Kidney (tissue), 14 donors: ENCODE data around the gene HNRNPH3. TPM values are rescaled to one million over a fixed set of nuclear protein-coding genes. Genes with fewer than 3 reads are reported as not detected.
A peak's percentile ranks its signal among the peaks of the same experiment; 100 is the strongest.

Experiments used
- DNase-seq, 5 donors: peaks; one replicate each; pipeline ENCODE4 v3.0.0-alpha.2; 2013 to 2020
- FAIRE-seq: peaks from 2 replicates; lab custom pipeline; 2012; peaks lifted over from hg19 to GRCh38; lab: Jason Lieb, UNC
- H3K27ac ChIP-seq, 2 donors: one replicate each; pipeline ENCODE4 v1.7.0; 2013; ENCODE audit warnings: low read depth in 2 of 2, low read length in 2 of 2, inconsistent platforms in 1 of 2
- H3K27me3 ChIP-seq: one replicate; pipeline ENCODE4 v1.7.1; 2013; ENCODE audit warnings: low read length, inconsistent platforms; ENCODE audit not compliant: control insufficient read depth, insufficient read depth
- H3K36me3 ChIP-seq, 3 donors: one replicate each; pipeline versions ENCODE4 v1.7.0 to v1.7.1; 2013; ENCODE audit warnings: low read length in 3 of 3, control low read depth in 1 of 3, inconsistent platforms in 1 of 3; ENCODE audit not compliant: insufficient read depth in 3 of 3, control insufficient read depth in 2 of 3
- H3K4me1 ChIP-seq, 3 donors: one replicate each; pipeline versions ENCODE4 v1.7.0 to v1.7.1; 2013; ENCODE audit warnings: low read length in 3 of 3, inconsistent platforms in 1 of 3, low read depth in 1 of 3; ENCODE audit not compliant: control insufficient read depth in 2 of 3, insufficient read depth in 2 of 3
- H3K4me3 ChIP-seq, 3 donors: one replicate each; pipeline versions ENCODE4 v1.7.0 to v1.8.1; 2013; ENCODE audit warnings: low read length in 3 of 3, control low read depth in 1 of 3, inconsistent platforms in 1 of 3
- H3K9ac ChIP-seq, 3 donors: one replicate each; pipeline versions ENCODE4 v1.7.0 to v1.7.1; 2013; ENCODE audit warnings: low read length in 3 of 3, control low read depth in 1 of 3, inconsistent platforms in 1 of 3
- H3K9me3 ChIP-seq, 3 donors: one replicate each; pipeline versions ENCODE4 v1.7.0 to v1.7.1; 2013; ENCODE audit warnings: low read length in 3 of 3, control low read depth in 1 of 3, inconsistent platforms in 1 of 3; ENCODE audit not compliant: control insufficient read depth in 2 of 3, insufficient read depth in 1 of 3
- intact Hi-C: fragments of 100-400 bp; cut with DNase I; formaldehyde crosslinking; loops from one replicate; pipeline ENCODE4 v1.11.1; 2022
- polyA plus RNA-seq: library from polyadenylated mRNA; stranded (reverse); fragments of 350-450 nt; fragmentation: Illumina TruSeq; extraction: RNeasy Lipid Tissue Mini Kit (QIAGEN cat#74804); gene quantifications from one replicate; pipeline ENCODE4 v1.2.3, GENCODE V29; 2014; ENCODE audit warnings: low read depth, low replicate concordance; ENCODE audit not compliant: insufficient read depth
- total RNA-seq: library from RNA; stranded (reverse); fragmentation: NEBNext Ultra II Directional; extraction: Animal tissue kit (Norgen Biotek cat#: 25700); gene quantifications from one replicate; pipeline ENCODE4 v1.2.1, GENCODE V29; 2021
- TF ChIP-seq, protein P1 (sequence below): IDR thresholded peaks from 3 replicates; pipeline ENCODE4 v1.5.1; 2012; ENCODE audit warnings: mild to moderate bottlenecking, moderate library complexity, borderline replicate concordance; ENCODE audit not compliant: insufficient read depth; ENCODE audit errors: extremely low read depth
- donor health status: control.
- donor health status: control.
- donor health status: control.
- donor health status: control.
- donor health status: control.
- donor health status: DM: yes; HTN: yes; CAD: no.
- donor health status: Normal renal cell carcinoma (clear cell type).

Gene HNRNPH3
- total and polyA plus RNA-seq, 2 donors from 2014 or later = 114 to 119 TPM

DNA sequence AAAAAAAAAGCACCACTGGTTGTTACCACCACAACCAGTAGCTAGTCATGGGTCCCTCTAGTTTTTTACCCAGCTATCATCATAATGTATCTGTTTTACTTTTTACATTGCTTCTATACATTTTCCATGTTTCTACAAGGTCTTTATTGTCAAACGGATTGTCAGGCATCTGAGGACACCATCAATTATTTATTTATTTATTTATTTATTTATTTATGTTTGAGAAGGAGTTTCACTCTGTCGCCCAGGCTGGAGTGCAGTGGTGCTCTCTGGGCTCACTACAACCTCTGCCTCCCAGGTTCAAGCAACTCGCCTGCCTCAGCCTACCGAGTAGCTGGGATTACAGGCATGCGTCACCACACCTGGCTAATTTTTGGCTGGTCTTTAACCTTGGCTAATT lies 29.0 kb upstream of the HNRNPH3 start:
- no peak for FAIRE-seq
- peaks cover 0 to 15% (median 5%) of the 10 kb centered on the region in 3 donors for H3K4me1 ChIP-seq
- intact Hi-C loops = no loop called here

DNA sequence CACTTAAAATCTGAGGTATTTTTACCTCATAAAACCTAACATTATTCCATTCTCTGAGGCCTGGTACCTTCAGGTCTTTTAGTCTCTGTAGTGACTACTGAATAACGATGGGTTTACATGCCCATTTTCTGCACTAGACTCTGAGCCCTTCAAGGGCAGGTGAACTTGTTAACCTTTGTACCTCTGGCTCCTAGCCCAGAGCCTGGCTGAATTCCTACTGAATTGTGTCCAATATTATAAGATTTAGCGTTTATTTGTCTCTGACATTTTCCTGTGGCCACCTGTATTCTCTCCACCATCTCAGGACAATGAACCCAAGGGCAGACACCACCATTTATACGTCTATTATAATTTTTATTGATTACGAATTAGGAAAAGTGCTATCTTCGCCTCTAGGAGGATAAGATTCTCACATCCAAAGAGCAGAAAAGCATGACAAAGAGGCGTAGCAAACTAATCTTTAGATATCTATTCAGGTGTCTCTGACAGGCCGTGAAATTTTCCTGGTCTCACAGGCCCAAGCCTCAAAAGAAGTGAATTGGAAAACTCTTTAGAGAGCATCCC lies 27.9 kb upstream of the HNRNPH3 start:
- Histone ChIP-seq H3K9ac (peak overlapping the region in 1 of 3 donors; percentile 8), H3K27me3 (no peaks in the 10 kb centered on the region), H3K36me3 (no peaks in the 10 kb centered on the region), H3K4me1 (peaks cover 0 to 15% (median 5%) of the 10 kb centered on the region in 3 donors), H3K4me3 (peak overlapping the region in 2 of 3 donors; percentile 64 to 72), H3K9me3 (no peaks in the 10 kb centered on the region), H3K27ac (peak overlapping the region in 1 of 2 donors; percentile 13)
- TF ChIP-seq, protein P1, sequence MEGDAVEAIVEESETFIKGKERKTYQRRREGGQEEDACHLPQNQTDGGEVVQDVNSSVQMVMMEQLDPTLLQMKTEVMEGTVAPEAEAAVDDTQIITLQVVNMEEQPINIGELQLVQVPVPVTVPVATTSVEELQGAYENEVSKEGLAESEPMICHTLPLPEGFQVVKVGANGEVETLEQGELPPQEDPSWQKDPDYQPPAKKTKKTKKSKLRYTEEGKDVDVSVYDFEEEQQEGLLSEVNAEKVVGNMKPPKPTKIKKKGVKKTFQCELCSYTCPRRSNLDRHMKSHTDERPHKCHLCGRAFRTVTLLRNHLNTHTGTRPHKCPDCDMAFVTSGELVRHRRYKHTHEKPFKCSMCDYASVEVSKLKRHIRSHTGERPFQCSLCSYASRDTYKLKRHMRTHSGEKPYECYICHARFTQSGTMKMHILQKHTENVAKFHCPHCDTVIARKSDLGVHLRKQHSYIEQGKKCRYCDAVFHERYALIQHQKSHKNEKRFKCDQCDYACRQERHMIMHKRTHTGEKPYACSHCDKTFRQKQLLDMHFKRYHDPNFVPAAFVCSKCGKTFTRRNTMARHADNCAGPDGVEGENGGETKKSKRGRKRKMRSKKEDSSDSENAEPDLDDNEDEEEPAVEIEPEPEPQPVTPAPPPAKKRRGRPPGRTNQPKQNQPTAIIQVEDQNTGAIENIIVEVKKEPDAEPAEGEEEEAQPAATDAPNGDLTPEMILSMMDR = no peak
- DNase-seq (no peak), FAIRE-seq (no peak)
- intact Hi-C loops = no loop called here

More for the DNA sequence above, 29.0 kb upstream of the HNRNPH3 start:
- TF ChIP-seq, protein P1 = no peak
- Histone ChIP-seq H3K36me3 (no peaks in the 10 kb centered on the region), H3K9ac (no peak overlapping the region), H3K4me3 (no peak overlapping the region), H3K27me3 (no peaks in the 10 kb centered on the region), H3K9me3 (no peaks in the 10 kb centered on the region), H3K27ac (no peak overlapping the region)
- no peak for DNase-seq

DNA sequence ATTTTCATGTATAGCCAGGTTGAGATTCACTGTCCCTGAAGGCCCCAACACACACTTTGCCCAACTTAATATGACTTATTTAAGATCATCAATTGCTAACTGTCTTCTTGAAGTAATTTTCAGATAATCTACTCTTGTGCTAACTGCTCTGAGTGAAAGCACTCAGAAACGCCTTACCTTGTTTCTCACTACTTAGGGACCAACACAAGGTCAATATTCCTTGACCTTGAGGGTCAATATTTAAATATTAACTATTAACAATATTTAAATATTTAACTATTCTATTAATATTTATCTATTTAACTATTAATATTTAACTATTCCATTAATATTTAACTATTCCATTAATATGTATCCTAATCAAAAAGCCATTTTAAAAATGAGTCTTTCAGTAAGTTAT lies 26.0 kb upstream of the HNRNPH3 start:
- Histone ChIP-seq H3K27me3 (no peaks in the 10 kb centered on the region), H3K4me1 (peaks cover 0 to 9% (median 5%) of the 10 kb centered on the region in 3 donors), H3K27ac (peak overlapping the region; percentile 53 to 70), H3K9me3 (no peaks in the 10 kb centered on the region), H3K36me3 (no peaks in the 10 kb centered on the region), H3K4me3 (peak overlapping the region; percentile 21 to 79 (median 72)), H3K9ac (peak overlapping the region in 1 of 3 donors; percentile 4)
- intact Hi-C loops = no loop called here
- peak; percentile 98 for FAIRE-seq
- no peak for DNase-seq
- TF ChIP-seq, protein P1 = no peak
